K562 (cell line): ENCODE results near the gene PSMA2.

Source experiments
- DMBX1 ChIP-seq: fragments of 250-450 bp; sonication (Bioruptor Pico); IDR thresholded peaks from 2 replicates; pipeline ENCODE4 v1.8.0; 2022; ENCODE audit warnings: inconsistent platforms, mild to moderate bottlenecking, moderate library complexity, borderline replicate concordance
- ETV5 ChIP-seq: sonication (generic); formaldehyde crosslinking; IDR thresholded peaks from 2 replicates; pipeline ENCODE4 v1.4.0; 2020; ENCODE audit warnings: low read depth, mild to moderate bottlenecking, missing genetic modification reagents
- HCFC1 ChIP-seq: IDR thresholded peaks from 2 replicates; pipeline ENCODE4 v1.6.1; 2012; ENCODE audit warnings: low read depth, low read length, improper control_type of control experiment
- ZNF124 ChIP-seq: sonication (generic); formaldehyde crosslinking; IDR thresholded peaks from 2 replicates; pipeline ENCODE4 v1.8.1; 2022; ENCODE audit warnings: missing genetic modification reagents

- TF ChIP-seq ETV5 (CRISPR knock-in tag) (no peak), DMBX1 (CRISPR knock-in tag) (no peak), ZNF124 (CRISPR knock-in tag) (no peak), HCFC1 (no peak)
These were observed 35.4 kb upstream of the PSMA2 start for GRCh38 chr7:42967391-42967790.
